ENCODE results near the gene TAOK1. TPM values are rescaled to one million over a fixed set of nuclear protein-coding genes. Genes with fewer than 3 reads are reported as not detected.

TAOK1 gene
- total and polyA plus RNA-seq, 2 donors (not counting 1 experiment from before 2014, with no cell fraction given): 9.8 to 80.7 TPM

GRCh38 chr17:29588562-29589411 is 198.6 kb downstream of the TAOK1 start:
- peak; percentile 63 for DNase-seq
- Histone ChIP-seq H2AFZ (ENCODE audit: insufficient read depth, low read depth, low read length, poor library complexity, severe bottlenecking) (peak overlapping the region; percentile 76), H3K27me3 (replicated peaks in 1 of 4; ENCODE audit: control extremely low read depth in 1 of 4, control insufficient read depth in 3 of 4, insufficient read depth in 4 of 4, low read length in 3 of 4) (peaks cover 0 to under 1% (median 0%) of the 10 kb centered on the region in 4 experiments), H3K9me3 (ENCODE audit: control extremely low read depth in 1 of 3, control insufficient read depth in 2 of 3, insufficient read depth in 1 of 3, low read length in 2 of 3) (peaks cover 0 to 2% (median 0%) of the 10 kb centered on the region in 3 donors), H3K4me2 (replicated peaks; ENCODE audit: low read depth, low read length, poor library complexity, severe bottlenecking) (peak overlapping the region; percentile 82), H3K4me3 (ENCODE audit: control extremely low read depth in 1 of 5, extremely low read depth in 1 of 5, insufficient read depth in 1 of 5, low read depth in 2 of 5, low read length in 4 of 5) (peak overlapping the region; percentile 8 to 79 (median 69)), H3K9ac (ENCODE audit: low read length) (peak overlapping the region; percentile 79), H4K20me1 (ENCODE audit: control insufficient read depth, insufficient read depth, low read length, poor library complexity, severe bottlenecking) (peaks cover 37% of the 10 kb centered on the region), H3K36me3 (replicated peaks in 1 of 2; ENCODE audit: control extremely low read depth in 1 of 2, control insufficient read depth in 1 of 2, extremely low read depth in 1 of 2, insufficient read depth in 2 of 2, low read length in 1 of 2) (no peaks in the 10 kb centered on the region), H3K27ac (ENCODE audit: low read length in 2 of 2) (no peak overlapping the region), H3K79me2 (ENCODE audit: control insufficient read depth, insufficient read depth, low read length) (peaks cover 58% of the 10 kb centered on the region), H3K4me1 (ENCODE audit: control insufficient read depth in 2 of 2, insufficient read depth in 2 of 2, low read length in 2 of 2) (peaks cover 65 to 76% of the 10 kb centered on the region in 2 donors)
- under 1% methylated on average over 72 of the region's 72 CpGs for WGBS (ENCODE audit: insufficient coverage)
- ChIA-PET CTCF (interaction anchor here (0.7 to 24.3 kb wide), 9 partner anchors 8 to 343 kb away, joined by 3 to 336 read pairs (median 4); no protein-coding TSS in a partner anchor), POLR2A (interaction anchor here (0.8 to 1.1 kb wide), 3 partner anchors 9 to 173 kb away, joined by 3 read pairs; no protein-coding TSS in a partner anchor)
- Mint-ChIP-seq H3K27me3 (no peaks in the 10 kb centered on the region), H3K27ac (peak overlapping the region; percentile 75), H3K4me1 (peaks cover 73% of the 10 kb centered on the region), H3K9me3 (ENCODE audit: insufficient read depth) (no peaks in the 10 kb centered on the region), H3K4me3 (peak overlapping the region; percentile 91)
- peak; percentile 5 for ATAC-seq (ENCODE audit: low read depth)
- intact Hi-C loops (cut with micrococcal nuclease): loop anchor here (1.0 to 2.0 kb wide), 2 partner anchors 20 to 528 kb away; partner anchors contain the start of genes NSRP1 and TP53I13
- TF ChIP-seq EZH2 (IDR thresholded peaks at IDR 0.05; ENCODE audit: borderline replicate concordance, insufficient read depth, low read depth, low read length, poor library complexity, severe bottlenecking): no peak
- no peak for TF ChIP-seq CTCF (IDR thresholded peaks at IDR 0.05)

All from B cell (primary cell).